SU-DHL-6 (cell line): ENCODE results near the gene ZBTB12.

Experiments used
- H2AFZ ChIP-seq: fragments of 200-600 bp; sonication (generic); 2 replicates; pipeline ENCODE4 v1.6.1; 2014; ENCODE audit warnings: low read depth, mild to moderate bottlenecking, moderate library complexity, mixed read lengths, antibody characterized with exemption, low read length; ENCODE audit not compliant: severe bottlenecking
- H3F3A ChIP-seq: fragments of 200-600 bp; shearing (Covaris generic); 2 replicates; pipeline ENCODE4 v1.6.0; 2016; ENCODE audit warnings: antibody characterized with exemption, mild to moderate bottlenecking; ENCODE audit not compliant: insufficient read depth
- H3K27ac ChIP-seq: fragments of 200-600 bp; sonication (generic); 2 replicates; pipeline ENCODE4 v1.5.1; 2016; ENCODE audit warnings: low read depth, mild to moderate bottlenecking, low read length, moderate library complexity, mixed read lengths
- H3K27me3 ChIP-seq: fragments of 200-600 bp; sonication (generic), shearing (Covaris generic); 2 replicates; pipeline ENCODE4 v1.6.0; 2014; ENCODE audit warnings: mild to moderate bottlenecking, low read length
- H3K36me3 ChIP-seq: fragments of 200-600 bp; sonication (generic); 2 replicates; pipeline ENCODE4 v1.6.1; 2014; ENCODE audit warnings: mild to moderate bottlenecking, low read length, mixed read lengths
- H3K4me2 ChIP-seq: fragments of 300-600, 200-600 bp; shearing (Covaris generic), sonication (generic); 2 replicates; pipeline ENCODE4 v1.6.0; 2014; ENCODE audit warnings: low read length, low read depth, mild to moderate bottlenecking; ENCODE audit not compliant: poor library complexity, severe bottlenecking
- H3K4me3 ChIP-seq: fragments of 200-600 bp; sonication (generic); 2 replicates; pipeline ENCODE4 v1.5.1; 2014; ENCODE audit warnings: antibody characterized with exemption, low read length, mild to moderate bottlenecking, mixed read lengths; ENCODE audit not compliant: insufficient read depth, poor library complexity, severe bottlenecking
- H3K79me2 ChIP-seq: fragments of 200-600 bp; sonication (generic); 2 replicates; pipeline ENCODE4 v1.6.1; 2014; ENCODE audit warnings: mild to moderate bottlenecking, low read length, moderate library complexity; ENCODE audit not compliant: insufficient read depth
- H3K9ac ChIP-seq: fragments of 200-600 bp; sonication (generic); 2 replicates; pipeline ENCODE4 v1.7.0; 2014; ENCODE audit warnings: mild to moderate bottlenecking, low read length
- H3K9me2 ChIP-seq: fragments of 200-600 bp; sonication (generic); replicated peaks from 2 replicates; pipeline ENCODE4 v1.6.1; 2014; ENCODE audit warnings: low read length; ENCODE audit not compliant: insufficient read depth
- H3K9me3 ChIP-seq: fragments of 200-600 bp; sonication (generic); 2 replicates; pipeline ENCODE4 v1.6.1; 2014; ENCODE audit warnings: low read length, mixed read lengths; ENCODE audit not compliant: insufficient read depth
- H4K20me1 ChIP-seq: fragments of 200-600 bp; sonication (generic); 2 replicates; pipeline ENCODE4 v1.6.1; 2014; ENCODE audit warnings: low read depth, mild to moderate bottlenecking, antibody characterized with exemption, low read length, moderate library complexity, mixed read lengths
- CTCF ChIP-seq: fragments of 200-600 bp; sonication (generic); IDR thresholded peaks from one replicate; pipeline ENCODE4 v1.5.1; 2017; ENCODE audit warnings: antibody characterized with exemption, mild to moderate bottlenecking, low read length, moderate library complexity; ENCODE audit not compliant: insufficient read depth, poor library complexity, severe bottlenecking
- EZH2phosphoT487 ChIP-seq: fragments of 200-600 bp; sonication (generic), shearing (Covaris generic); conservative IDR thresholded peaks from 2 replicates; pipeline ENCODE4 v1.6.1; 2018; ENCODE audit warnings: mild to moderate bottlenecking, antibody characterized with exemption, low read length, moderate library complexity, mixed read lengths

ZBTB12 gene

GRCh38 chr6:31946370-31946885 is 44.5 kb upstream of the ZBTB12 start:
- Histone ChIP-seq H3K36me3 (no peaks in the 10 kb centered on the region), H3K27me3 (no peaks in the 10 kb centered on the region), H3K9ac (no peak overlapping the region), H3F3A (no peaks in the 10 kb centered on the region), H3K9me3 (no peaks in the 10 kb centered on the region), H2AFZ (no peak overlapping the region), H3K4me3 (no peak overlapping the region), H3K9me2 (no peaks in the 10 kb centered on the region), H4K20me1 (no peaks in the 10 kb centered on the region), H3K4me2 (no peak overlapping the region), H3K27ac (no peak overlapping the region), H3K79me2 (no peaks in the 10 kb centered on the region)
- no peak for TF ChIP-seq CTCF

- Histone ChIP-seq H2AFZ (no peak within 1 kb of the TSS), H3K9me3 (no peaks in the 10 kb centered on the region), H3K36me3 (no peaks in the 10 kb centered on the region), H3K4me3 (no peak within 1 kb of the TSS), H3K9me2 (no peaks in the 10 kb centered on the region), H3K79me2 (no peaks in the 10 kb centered on the region), H3K9ac (no peak within 1 kb of the TSS), H4K20me1 (no peaks in the 10 kb centered on the region), H3F3A (no peaks in the 10 kb centered on the region), H3K27me3 (no peaks in the 10 kb centered on the region), H3K4me2 (no peak within 1 kb of the TSS), H3K27ac (no peak within 1 kb of the TSS)
- TF ChIP-seq EZH2phosphoT487 (no peak), CTCF (no peak)
These were observed 43.9 kb upstream of the ZBTB12 start, which contains the start of gene CFB for GRCh38 chr6:31945507-31946369. Gene CFB (plus strand): TSS chr6:31946095. CDS start chr6:31946222, 127 bp downstream.

GRCh38 chr6:31945154-31945506 is 43.2 kb upstream of the ZBTB12 start:
- Histone ChIP-seq H3K9me2 (no peaks in the 10 kb centered on the region), H3K27me3 (no peaks in the 10 kb centered on the region), H3K9ac (no peak overlapping the region), H3F3A (no peaks in the 10 kb centered on the region), H3K27ac (no peak overlapping the region), H3K9me3 (no peaks in the 10 kb centered on the region), H2AFZ (no peak overlapping the region), H3K4me2 (no peak overlapping the region), H4K20me1 (no peaks in the 10 kb centered on the region), H3K4me3 (no peak overlapping the region), H3K36me3 (no peaks in the 10 kb centered on the region), H3K79me2 (no peaks in the 10 kb centered on the region)
- no peak for TF ChIP-seq EZH2phosphoT487
- TF ChIP-seq CTCF: no peak
